ENCODE data around the gene NFKBIE. TPM values are rescaled to one million over a fixed set of nuclear protein-coding genes. Genes with fewer than 3 reads are reported as not detected.

NFKBIE gene
- polyA plus RNA-seq, 4 donors = 7.6 to 13.5 (median 9.7) TPM

DNA sequence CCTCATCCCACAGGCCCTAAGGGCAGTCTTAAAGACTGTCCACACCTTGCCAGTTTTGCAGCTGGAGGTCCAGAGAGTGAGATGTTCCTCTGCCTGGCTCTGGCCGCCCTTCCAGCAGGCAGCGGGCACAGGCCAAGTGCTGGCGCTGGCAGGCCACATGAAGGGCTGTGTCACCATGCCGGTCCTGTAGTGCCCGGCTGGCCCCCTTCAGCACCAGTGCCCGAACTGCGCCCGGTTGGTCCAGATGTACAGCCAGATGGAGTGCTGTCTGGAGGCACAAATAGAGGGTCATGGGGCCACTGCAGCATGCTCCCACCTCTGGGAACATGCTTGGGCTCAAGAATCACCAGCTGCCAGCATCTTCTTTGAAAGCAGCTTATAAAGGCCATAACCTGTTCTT is 3.8 kb downstream of the NFKBIE start:
- H3K36me3 ChIP-seq (ENCODE audit: control insufficient read depth in 3 of 3, insufficient read depth in 2 of 3, low read depth in 1 of 3, low read length in 3 of 3) = peaks cover 0 to 51% (median 3%) of the 10 kb centered on the region in 3 donors
- H3K27ac ChIP-seq (ENCODE audit: low read depth in 1 of 3, low read length in 2 of 3) = no peak overlapping the region
- H3K4me3 ChIP-seq (ENCODE audit: low read depth in 1 of 3, low read length in 3 of 3) = no peak overlapping the region
- no peaks in the 10 kb centered on the region for H3K9me3 ChIP-seq (ENCODE audit: control insufficient read depth in 2 of 2, insufficient read depth in 1 of 2, low read depth in 1 of 2, low read length in 1 of 2)
- H3K27me3 ChIP-seq (ENCODE audit: control insufficient read depth in 3 of 3, insufficient read depth in 3 of 3, low read length in 3 of 3) = no peaks in the 10 kb centered on the region
- H3K4me1 ChIP-seq (ENCODE audit: control insufficient read depth in 3 of 3, insufficient read depth in 2 of 3, low read depth in 1 of 3, low read length in 2 of 3) = peaks cover 0 to 33% (median 20%) of the 10 kb centered on the region in 3 donors
- no peak for DNase-seq
- no peak for FAIRE-seq
- WGBS, 3 donors = 94 to 99% (median 95%) methylated on average over 8 of the region's 8 CpGs

DNA sequence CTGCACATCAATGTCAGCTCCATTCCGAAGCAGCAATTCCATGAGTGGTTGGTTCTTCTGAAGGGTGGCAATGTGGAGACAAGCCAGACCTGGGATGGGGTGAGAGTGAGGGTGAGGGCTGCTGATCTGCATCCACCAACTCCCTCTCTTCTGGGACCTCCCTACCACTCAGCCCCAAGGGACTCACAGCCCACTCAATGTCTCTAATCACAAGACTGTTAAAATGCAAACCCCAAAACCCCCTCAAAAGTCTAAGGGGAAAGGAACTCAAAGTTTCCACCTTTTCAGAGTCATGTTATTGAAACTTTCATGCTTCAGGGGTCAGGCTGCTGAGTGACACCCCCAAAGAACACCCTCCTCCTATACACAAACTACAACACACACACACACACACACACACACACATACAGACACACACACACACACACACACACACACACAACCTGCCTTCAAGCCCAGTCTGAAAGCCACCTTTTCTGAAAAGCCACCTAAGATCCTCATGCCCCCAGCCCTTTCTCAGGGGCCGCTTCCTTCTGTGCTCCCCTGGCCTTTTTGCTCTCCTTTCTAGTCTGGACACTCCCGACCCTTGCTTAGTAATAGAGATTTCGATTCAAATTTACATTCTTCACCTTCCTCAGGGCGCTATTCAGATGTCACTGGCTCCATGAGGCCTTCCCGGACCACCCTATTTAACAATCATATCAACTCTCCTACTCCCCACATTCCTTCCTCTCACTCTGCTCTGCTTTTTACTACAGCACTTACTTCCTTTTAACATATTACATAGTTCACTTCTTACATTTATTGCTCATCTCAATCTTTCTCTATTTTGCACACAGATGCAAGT is 4.7 kb downstream of the NFKBIE start:
- Histone ChIP-seq H3K4me3 (ENCODE audit: low read depth in 1 of 3, low read length in 3 of 3) (no peak overlapping the region), H3K9me3 (ENCODE audit: control insufficient read depth in 2 of 2, insufficient read depth in 1 of 2, low read depth in 1 of 2, low read length in 1 of 2) (no peaks in the 10 kb centered on the region), H3K27ac (ENCODE audit: low read depth in 1 of 3, low read length in 2 of 3) (peak overlapping the region in 1 of 3 donors; percentile 34), H3K4me1 (ENCODE audit: control insufficient read depth in 3 of 3, insufficient read depth in 2 of 3, low read depth in 1 of 3, low read length in 2 of 3) (peaks cover 2 to 41% (median 20%) of the 10 kb centered on the region in 3 donors), H3K27me3 (ENCODE audit: control insufficient read depth in 3 of 3, insufficient read depth in 3 of 3, low read length in 3 of 3) (no peaks in the 10 kb centered on the region), H3K36me3 (ENCODE audit: control insufficient read depth in 3 of 3, insufficient read depth in 2 of 3, low read depth in 1 of 3, low read length in 3 of 3) (peaks cover 0 to 56% (median 3%) of the 10 kb centered on the region in 3 donors)
- no peak for DNase-seq
- 90 to 96% (median 90%) methylated on average over 6 of the region's 6 CpGs for WGBS, 3 donors
- FAIRE-seq = no peak

DNA sequence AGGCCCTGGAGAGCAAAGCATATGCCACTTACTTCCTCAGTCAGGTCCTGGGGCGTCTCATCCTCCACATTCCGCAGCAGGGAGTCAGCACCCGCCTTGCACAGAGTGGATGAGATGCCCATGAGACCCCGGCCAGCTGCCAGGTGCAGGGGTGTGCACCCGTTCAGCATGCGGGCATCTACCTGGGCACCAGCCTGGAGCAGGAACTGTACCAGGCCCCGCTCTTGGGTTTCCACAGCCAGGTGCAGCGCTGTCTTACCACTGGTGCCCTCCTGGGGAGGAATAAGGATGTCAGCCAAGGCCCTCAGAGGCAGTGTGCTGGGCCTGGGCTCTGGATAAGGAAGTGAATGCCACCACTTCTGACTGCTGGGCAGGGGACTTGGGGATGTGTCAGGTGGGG is 5.3 kb downstream of the NFKBIE start:
- Histone ChIP-seq H3K27ac (ENCODE audit: low read depth in 1 of 3, low read length in 2 of 3) (peak overlapping the region in 1 of 3 donors; percentile 34), H3K4me1 (ENCODE audit: control insufficient read depth in 3 of 3, insufficient read depth in 2 of 3, low read depth in 1 of 3, low read length in 2 of 3) (peaks cover 2 to 46% (median 20%) of the 10 kb centered on the region in 3 donors), H3K4me3 (ENCODE audit: low read depth in 1 of 3, low read length in 3 of 3) (no peak overlapping the region), H3K36me3 (ENCODE audit: control insufficient read depth in 3 of 3, insufficient read depth in 2 of 3, low read depth in 1 of 3, low read length in 3 of 3) (peaks cover 0 to 61% (median 3%) of the 10 kb centered on the region in 3 donors), H3K9me3 (ENCODE audit: control insufficient read depth in 2 of 2, insufficient read depth in 1 of 2, low read depth in 1 of 2, low read length in 1 of 2) (no peaks in the 10 kb centered on the region), H3K27me3 (ENCODE audit: control insufficient read depth in 3 of 3, insufficient read depth in 3 of 3, low read length in 3 of 3) (no peaks in the 10 kb centered on the region)
- DNase-seq (no peak), FAIRE-seq (no peak)
- WGBS, 3 donors = 90 to 94% (median 93%) methylated on average over 8 of the region's 8 CpGs

DNA sequence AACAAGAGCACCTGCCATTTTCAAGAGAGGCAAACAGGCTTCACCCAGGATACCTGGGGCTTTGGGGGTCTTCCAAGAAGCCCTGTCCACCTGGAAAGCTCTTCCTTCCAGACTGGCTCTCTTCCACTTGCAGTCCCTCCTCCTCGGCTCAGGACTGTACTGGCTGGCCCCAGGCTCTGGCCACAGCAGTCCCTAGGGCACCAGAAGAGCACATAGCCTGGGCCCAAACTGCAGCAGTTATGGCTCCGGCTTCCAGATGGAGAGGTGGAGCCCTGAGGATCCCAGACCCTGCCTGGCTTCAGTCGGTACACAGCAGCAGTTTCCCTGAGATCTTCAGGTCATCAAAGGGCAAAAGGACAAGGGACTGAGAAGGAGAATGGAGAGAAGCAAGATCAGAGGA is 6.4 kb downstream of the NFKBIE start:
- H3K4me3 ChIP-seq (ENCODE audit: low read depth in 1 of 3, low read length in 3 of 3) = no peak overlapping the region
- H3K4me1 ChIP-seq (ENCODE audit: control insufficient read depth in 3 of 3, insufficient read depth in 2 of 3, low read depth in 1 of 3, low read length in 2 of 3) = peaks cover 2 to 42% (median 14%) of the 10 kb centered on the region in 3 donors
- no peaks in the 10 kb centered on the region for H3K9me3 ChIP-seq (ENCODE audit: control insufficient read depth in 2 of 2, insufficient read depth in 1 of 2, low read depth in 1 of 2, low read length in 1 of 2)
- no peak for DNase-seq
- no peak overlapping the region for H3K27ac ChIP-seq (ENCODE audit: low read depth in 1 of 3, low read length in 2 of 3)
- no peaks in the 10 kb centered on the region for H3K27me3 ChIP-seq (ENCODE audit: control insufficient read depth in 3 of 3, insufficient read depth in 3 of 3, low read length in 3 of 3)
- 80 to 94% (median 87%) methylated on average over 3 of the region's 3 CpGs for WGBS, 3 donors
- no peak for FAIRE-seq
- peaks cover 3 to 72% (median 5%) of the 10 kb centered on the region in 3 donors for H3K36me3 ChIP-seq (ENCODE audit: control insufficient read depth in 3 of 3, insufficient read depth in 2 of 3, low read depth in 1 of 3, low read length in 3 of 3)

DNA sequence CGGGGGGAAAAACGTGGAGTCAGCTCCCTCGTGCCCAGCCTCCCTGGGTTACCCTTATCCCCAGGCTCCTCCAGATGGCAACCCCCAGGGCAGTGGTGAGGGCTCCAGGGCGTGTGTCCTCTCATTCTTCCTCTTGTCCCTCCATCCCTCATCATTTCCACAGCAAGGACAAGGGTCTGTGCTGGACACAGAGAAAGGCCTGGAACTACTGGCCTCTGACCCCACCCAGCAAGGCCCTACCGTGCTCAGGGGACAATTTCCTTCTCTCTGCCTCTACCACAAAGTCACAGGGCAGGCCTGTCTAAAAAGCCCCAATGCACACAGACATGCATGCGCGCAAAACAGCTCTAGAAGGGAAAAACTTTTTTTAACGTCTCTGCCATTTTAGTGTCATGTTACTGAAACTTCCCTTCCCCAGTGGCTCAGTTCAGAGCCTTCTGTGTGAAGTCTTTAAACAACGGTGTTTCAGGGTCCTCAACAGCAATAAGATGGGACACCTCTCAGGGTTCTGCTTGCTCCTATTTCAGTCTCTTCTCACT is 7.0 kb downstream of the NFKBIE start:
- H3K4me3 ChIP-seq (ENCODE audit: low read depth in 1 of 3, low read length in 3 of 3) = no peak overlapping the region
- no peak for FAIRE-seq
- H3K9me3 ChIP-seq (ENCODE audit: control insufficient read depth in 2 of 2, insufficient read depth in 1 of 2, low read depth in 1 of 2, low read length in 1 of 2) = no peaks in the 10 kb centered on the region
- WGBS, 3 donors = 84 to 89% (median 87%) methylated on average over 9 of the region's 9 CpGs
- DNase-seq = no peak
- peaks cover 2 to 37% (median 9%) of the 10 kb centered on the region in 3 donors for H3K4me1 ChIP-seq (ENCODE audit: control insufficient read depth in 3 of 3, insufficient read depth in 2 of 3, low read depth in 1 of 3, low read length in 2 of 3)
- no peaks in the 10 kb centered on the region for H3K27me3 ChIP-seq (ENCODE audit: control insufficient read depth in 3 of 3, insufficient read depth in 3 of 3, low read length in 3 of 3)
- peak overlapping the region in 1 of 3 donors; percentile 71 for H3K27ac ChIP-seq (ENCODE audit: low read depth in 1 of 3, low read length in 2 of 3)
- peaks cover 4 to 73% (median 5%) of the 10 kb centered on the region in 3 donors for H3K36me3 ChIP-seq (ENCODE audit: control insufficient read depth in 3 of 3, insufficient read depth in 2 of 3, low read depth in 1 of 3, low read length in 3 of 3)

DNA sequence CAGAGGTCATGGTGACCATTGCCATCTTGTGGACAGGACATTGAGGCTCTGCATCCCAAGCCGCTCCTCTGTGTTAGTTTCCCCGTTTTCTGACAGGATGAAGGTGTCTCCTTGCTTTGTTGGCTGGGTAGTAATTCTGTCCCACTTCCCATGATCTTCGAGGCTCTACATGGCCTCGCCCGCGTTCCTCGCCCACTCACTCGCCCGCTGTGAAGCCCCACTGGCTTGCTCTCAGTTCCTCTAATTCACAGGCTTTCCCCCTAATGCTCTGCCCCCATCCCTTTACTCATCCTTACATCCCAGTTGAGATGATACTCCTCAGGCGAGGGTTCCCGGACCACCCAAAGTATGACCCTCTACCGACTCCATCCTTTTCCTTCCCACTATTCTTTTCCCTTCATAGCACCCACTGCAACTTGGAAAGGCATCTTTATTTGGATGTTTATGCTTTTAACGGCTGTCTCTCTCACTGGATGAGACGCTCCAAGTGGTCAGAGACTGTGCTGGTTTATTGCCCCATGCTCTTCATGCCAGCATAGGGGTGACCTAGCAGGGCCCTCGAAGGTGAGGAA is 7.5 kb downstream of the NFKBIE start:
- Histone ChIP-seq H3K27ac (ENCODE audit: low read depth in 1 of 3, low read length in 2 of 3) (peak overlapping the region; percentile 59 to 71 (median 71)), H3K27me3 (ENCODE audit: control insufficient read depth in 3 of 3, insufficient read depth in 3 of 3, low read length in 3 of 3) (no peaks in the 10 kb centered on the region), H3K36me3 (ENCODE audit: control insufficient read depth in 3 of 3, insufficient read depth in 2 of 3, low read depth in 1 of 3, low read length in 3 of 3) (peaks cover 8 to 74% (median 8%) of the 10 kb centered on the region in 3 donors), H3K4me1 (ENCODE audit: control insufficient read depth in 3 of 3, insufficient read depth in 2 of 3, low read depth in 1 of 3, low read length in 2 of 3) (peaks cover 2 to 31% (median 5%) of the 10 kb centered on the region in 3 donors), H3K4me3 (ENCODE audit: low read depth in 1 of 3, low read length in 3 of 3) (peak overlapping the region; percentile 39 to 83 (median 81)), H3K9me3 (ENCODE audit: control insufficient read depth in 2 of 2, insufficient read depth in 1 of 2, low read depth in 1 of 2, low read length in 1 of 2) (no peaks in the 10 kb centered on the region)
- FAIRE-seq = no peak
- 25 to 30% (median 29%) methylated on average over 15 of the region's 15 CpGs for whole genome bisulfite sequencing, 3 donors
- no peak for DNase-seq

DNA sequence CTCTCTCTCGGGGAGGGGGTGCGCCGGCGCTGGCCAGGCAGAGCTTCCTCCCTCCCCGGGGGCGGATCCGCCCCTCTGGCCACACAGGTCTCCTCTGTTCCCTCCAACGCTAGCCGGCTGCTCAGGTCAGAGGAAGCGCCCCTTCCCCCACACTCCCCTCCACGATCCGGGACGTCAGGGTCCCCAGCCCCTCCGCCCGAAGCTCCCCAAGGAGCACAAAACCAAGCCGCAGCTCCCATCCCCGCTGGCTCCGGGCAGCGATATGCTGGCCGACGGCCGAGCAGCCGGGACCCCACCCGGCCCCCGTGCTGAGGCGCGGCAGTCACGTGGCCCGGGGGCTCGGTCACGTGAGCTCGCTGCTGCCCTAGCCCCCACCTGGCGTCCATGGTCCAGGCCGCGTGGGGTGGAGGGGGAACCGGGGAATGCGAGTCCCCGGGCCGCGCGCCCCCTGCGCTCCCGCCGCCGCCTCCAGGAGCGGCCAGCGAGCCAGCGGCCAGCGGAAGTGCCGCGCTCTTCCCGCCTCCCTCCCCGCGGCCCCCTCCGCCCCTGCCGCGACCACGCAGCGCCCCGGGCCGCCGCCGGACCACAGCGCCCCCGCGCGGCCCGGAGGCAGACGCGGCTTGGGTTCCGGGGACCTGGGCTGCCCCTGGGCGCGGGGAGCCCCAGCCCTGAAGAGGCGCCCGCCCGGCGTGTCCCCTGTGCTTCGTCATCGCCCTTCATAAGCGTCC is 8.2 kb downstream of the NFKBIE start, which contains the start of gene SLC35B2:
Gene SLC35B2, minus strand, starts transcription at position 504 of the 728 bp plus-strand sequence. Its CDS starts 118 bp downstream, at position 386.
- 0 to 1% (median 1%) methylated on average over 34 to 80 of the region's 80 CpGs for WGBS, 3 donors
- no peaks in the 10 kb centered on the region for H3K27me3 ChIP-seq (ENCODE audit: control insufficient read depth in 3 of 3, insufficient read depth in 3 of 3, low read length in 3 of 3)
- H3K4me1 ChIP-seq (ENCODE audit: control insufficient read depth in 3 of 3, insufficient read depth in 2 of 3, low read depth in 1 of 3, low read length in 2 of 3) = peaks cover 0 to 25% (median 2%) of the 10 kb centered on the region in 3 donors
- H3K36me3 ChIP-seq (ENCODE audit: control insufficient read depth in 3 of 3, insufficient read depth in 2 of 3, low read depth in 1 of 3, low read length in 3 of 3) = peaks cover 8 to 74% (median 12%) of the 10 kb centered on the region in 3 donors
- peak within 1 kb of the TSS; percentile 71 to 90 (median 84) for H3K27ac ChIP-seq (ENCODE audit: low read depth in 1 of 3, low read length in 2 of 3)
- peak; percentile 62 to 89 for DNase-seq
- H3K9me3 ChIP-seq (ENCODE audit: control insufficient read depth in 2 of 2, insufficient read depth in 1 of 2, low read depth in 1 of 2, low read length in 1 of 2) = no peaks in the 10 kb centered on the region
- no peak for FAIRE-seq
- H3K4me3 ChIP-seq (ENCODE audit: low read depth in 1 of 3, low read length in 3 of 3) = peak within 1 kb of the TSS; percentile 81 to 90 (median 83)

DNA sequence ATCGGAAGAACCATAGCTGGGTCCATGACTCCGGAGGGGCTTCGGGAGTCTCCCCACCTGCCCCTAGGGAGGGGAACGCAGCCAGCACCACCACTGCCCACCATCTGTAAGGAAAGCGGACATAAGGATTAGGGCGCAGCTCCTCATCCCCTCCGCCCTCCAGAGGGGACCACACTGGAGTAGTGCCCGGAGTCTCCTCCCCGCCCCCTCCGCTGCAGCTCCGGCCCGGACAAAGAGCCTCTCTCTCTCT is 8.7 kb downstream of the NFKBIE start:
- H3K27me3 ChIP-seq (ENCODE audit: control insufficient read depth in 3 of 3, insufficient read depth in 3 of 3, low read length in 3 of 3) = no peaks in the 10 kb centered on the region
- no peaks in the 10 kb centered on the region for H3K9me3 ChIP-seq (ENCODE audit: control insufficient read depth in 2 of 2, insufficient read depth in 1 of 2, low read depth in 1 of 2, low read length in 1 of 2)
- H3K4me1 ChIP-seq (ENCODE audit: control insufficient read depth in 3 of 3, insufficient read depth in 2 of 3, low read depth in 1 of 3, low read length in 2 of 3) = peaks cover 0 to 21% (median 2%) of the 10 kb centered on the region in 3 donors
- DNase-seq = peak in 1 of 2 donors; percentile 34
- H3K27ac ChIP-seq (ENCODE audit: low read depth in 1 of 3, low read length in 2 of 3) = peak overlapping the region; percentile 71 to 90 (median 84)
- H3K36me3 ChIP-seq (ENCODE audit: control insufficient read depth in 3 of 3, insufficient read depth in 2 of 3, low read depth in 1 of 3, low read length in 3 of 3) = peaks cover 11 to 73% (median 14%) of the 10 kb centered on the region in 3 donors
- FAIRE-seq = no peak
- WGBS, 3 donors = 1% methylated on average over 9 to 12 of the region's 12 CpGs
- H3K4me3 ChIP-seq (ENCODE audit: low read depth in 1 of 3, low read length in 3 of 3) = peak overlapping the region; percentile 81 to 90 (median 83)
